DMS114 treated with DMSO at 0.1 percent for 48 hours (cell line): Measurements from ENCODE around the gene FGD4.

Source experiments
- DNase-seq: peaks from one replicate; lab custom pipeline; 2025; ENCODE audit not compliant: unreplicated experiment; lab: John Stamatoyannopoulos, UW

Gene FGD4

GRCh38 chr12:32399370-32400113 lies at the start of gene FGD4:
Gene FGD4, plus strand, starts transcription at chr12:32399558.
- DNase-seq, result peak; percentile 65

DNA sequence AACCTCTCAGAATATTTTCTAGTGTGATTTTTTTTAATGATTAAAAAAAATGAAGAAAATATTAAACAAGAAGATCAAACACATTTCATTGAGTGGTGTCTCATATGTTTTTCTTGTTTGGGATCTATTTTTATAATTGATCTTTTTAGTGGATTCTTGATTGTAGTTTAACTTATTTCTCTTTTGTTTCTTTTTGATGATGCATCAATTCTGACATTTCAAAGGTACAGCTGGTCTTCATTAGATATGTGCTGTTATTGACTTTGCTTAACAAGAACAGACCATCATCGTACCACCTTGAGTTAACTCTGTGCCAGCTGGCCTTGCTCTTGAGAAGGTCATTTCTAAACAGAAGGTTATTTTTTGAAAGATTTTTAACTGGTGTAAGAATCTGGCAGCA lies 45.8 kb upstream of the FGD4 start:
- no peak for DNase-seq

DNA sequence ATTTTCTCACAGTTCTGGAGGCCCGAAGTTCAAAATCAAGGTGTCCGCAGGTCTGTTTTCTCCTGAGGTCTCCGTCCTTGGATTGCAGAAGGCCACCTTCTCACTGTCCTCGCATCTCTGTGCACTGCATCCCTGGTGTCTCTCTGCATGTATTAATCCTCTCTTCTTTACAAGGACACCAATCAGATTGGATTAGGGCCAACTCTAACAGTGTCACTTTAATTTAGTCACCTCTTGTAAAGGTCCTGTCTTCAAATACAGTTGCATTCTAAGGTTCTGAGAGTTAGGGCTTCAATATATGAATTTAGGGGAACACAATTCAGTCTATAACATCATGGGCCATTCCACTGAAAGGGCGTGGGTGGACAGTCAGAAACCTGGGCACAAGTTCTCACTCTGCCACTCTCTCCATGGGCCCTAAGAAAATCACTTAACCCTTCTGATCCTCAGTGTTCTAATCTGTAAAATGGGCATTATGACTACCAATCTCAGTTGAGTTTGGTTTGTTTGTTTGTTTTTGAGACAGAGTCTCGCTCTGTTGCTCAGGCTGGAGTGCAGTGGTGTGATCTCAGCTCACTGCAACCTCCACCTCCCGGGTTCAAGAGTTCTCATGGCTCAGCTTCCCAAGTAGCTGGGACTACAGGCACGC lies 41.6 kb upstream of the FGD4 start:
- DNase-seq, result no peak

GRCh38 chr12:32360956-32361355 lies 38.4 kb upstream of the FGD4 start:
- DNase-seq, result no peak

- DNase-seq, result no peak
Measured at GRCh38 chr12:32362892-32363291, 36.5 kb upstream of the FGD4 start.

DNA sequence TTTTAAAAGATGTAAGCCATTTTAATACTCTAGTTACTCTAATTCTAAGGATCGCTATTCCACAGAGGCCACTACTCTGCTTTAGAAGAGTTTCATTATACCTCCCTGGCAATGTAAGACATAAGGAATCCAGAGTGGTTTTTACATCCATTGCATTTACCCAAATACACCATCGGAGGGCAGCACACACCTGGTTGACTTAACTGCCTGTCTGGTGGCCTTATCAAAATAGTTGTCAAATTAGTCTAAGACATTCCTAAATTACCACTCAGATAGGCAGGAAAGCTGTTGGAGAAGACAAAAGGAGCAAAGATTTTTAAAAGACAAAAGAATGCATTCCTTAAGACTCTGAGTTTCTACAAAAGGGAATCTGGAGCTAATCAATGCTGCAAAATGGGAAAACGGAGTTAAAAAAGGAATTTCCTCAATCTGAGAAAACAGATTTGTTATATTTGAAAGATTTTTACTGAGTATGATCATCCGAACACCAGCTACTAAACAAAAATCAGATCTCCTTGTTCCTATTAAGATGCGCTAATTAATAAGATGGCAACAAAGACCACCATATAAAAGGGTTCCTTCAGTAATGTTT lies 33.8 kb upstream of the FGD4 start:
- peak; percentile 75 for DNase-seq

DNA sequence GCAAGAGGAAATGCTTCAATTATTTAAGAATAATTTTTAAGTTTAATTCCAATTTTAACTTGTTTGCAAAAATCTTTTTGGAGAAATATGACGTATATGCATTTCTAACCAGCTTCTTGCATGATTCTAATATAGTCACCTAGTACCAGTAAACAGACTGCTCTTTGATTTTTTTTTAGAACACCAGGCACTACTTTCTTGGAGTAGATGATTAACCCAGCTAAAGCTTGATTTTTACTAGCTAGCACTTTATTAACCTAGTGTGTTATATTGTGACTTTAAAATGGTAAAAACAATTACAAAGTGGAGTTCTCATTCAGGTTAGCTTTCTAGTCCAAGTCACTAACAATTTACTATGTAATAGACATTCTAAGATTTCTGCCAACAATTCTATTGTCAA lies 32.6 kb upstream of the FGD4 start:
- no peak for DNase-seq

DNA sequence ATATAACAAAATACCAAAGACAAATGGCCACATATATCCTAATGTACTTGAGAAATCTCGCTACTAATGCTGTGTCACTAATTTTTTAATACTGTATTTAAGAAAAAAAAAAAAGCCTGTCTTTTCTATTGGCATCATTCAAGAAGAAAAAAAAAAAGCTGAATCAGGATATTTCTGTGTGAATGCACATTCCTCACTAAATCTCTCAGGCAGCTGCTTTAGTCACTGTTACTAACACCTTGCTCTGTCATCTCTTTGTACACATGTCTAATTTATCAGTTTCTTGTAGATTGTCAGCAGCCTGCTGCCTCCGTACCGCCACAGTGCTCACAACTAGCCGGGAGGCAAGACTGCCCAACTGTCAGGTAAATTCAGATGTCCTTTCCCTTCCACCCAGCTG lies 32.0 kb upstream of the FGD4 start:
- DNase-seq, result no peak

- no peak for DNase-seq
Measured at GRCh38 chr12:32369202-32369601, 30.2 kb upstream of the FGD4 start.

DNA sequence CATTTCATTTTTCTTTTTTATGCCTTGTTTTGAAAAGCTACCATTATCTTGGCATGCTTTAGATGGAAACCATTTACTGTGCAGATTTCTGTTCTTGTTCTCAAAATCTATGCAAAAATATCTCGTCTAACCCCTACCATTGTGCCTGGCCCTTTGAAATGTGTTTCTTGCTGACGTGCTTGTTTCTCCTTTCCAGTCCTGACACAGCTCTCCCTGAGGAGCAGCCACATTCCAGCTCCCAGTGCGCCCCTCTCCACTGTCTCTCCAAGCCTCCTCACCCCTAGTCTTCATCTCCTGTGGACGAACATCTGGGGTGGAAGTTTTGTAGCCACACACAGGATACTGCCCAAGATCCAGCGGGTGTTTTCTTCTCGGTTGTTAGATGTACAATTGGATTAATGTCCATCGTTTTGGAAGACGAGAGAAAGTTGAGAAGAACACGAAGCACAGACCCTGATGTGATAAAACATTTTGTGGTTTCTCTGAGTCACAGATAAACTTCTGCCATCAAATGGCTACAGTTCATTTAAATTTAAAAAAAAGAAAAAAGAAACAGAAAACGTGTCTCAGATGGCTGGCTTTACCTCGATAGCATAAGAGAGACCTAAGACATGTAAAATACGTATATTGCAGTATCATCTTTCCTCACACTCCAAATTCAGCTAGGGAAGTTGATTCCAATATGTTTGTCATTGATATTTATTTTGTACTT lies 21.9 kb upstream of the FGD4 start:
- no peak for DNase-seq

GRCh38 chr12:32379213-32379612 lies 20.1 kb upstream of the FGD4 start:
- DNase-seq, result no peak

DNA sequence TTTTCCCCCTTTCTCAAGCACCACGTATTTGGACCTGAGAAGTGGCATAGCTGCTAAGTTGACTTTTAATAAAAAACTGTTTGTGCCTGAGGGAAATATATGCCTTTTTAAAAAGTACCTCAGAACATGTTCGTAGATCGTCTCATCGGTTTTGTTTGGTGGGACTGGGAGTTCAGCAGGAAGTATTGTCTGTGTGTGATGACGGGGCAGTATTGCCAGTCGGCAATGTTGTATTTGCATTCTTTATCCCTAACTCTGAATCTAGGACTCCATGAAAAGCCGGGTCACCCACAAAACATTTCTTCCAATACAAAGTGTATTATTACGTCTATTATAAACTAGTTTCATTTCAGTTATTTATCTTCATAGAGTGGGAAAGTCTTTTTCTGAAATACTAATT lies 19.7 kb upstream of the FGD4 start:
- DNase-seq, result no peak

DNA sequence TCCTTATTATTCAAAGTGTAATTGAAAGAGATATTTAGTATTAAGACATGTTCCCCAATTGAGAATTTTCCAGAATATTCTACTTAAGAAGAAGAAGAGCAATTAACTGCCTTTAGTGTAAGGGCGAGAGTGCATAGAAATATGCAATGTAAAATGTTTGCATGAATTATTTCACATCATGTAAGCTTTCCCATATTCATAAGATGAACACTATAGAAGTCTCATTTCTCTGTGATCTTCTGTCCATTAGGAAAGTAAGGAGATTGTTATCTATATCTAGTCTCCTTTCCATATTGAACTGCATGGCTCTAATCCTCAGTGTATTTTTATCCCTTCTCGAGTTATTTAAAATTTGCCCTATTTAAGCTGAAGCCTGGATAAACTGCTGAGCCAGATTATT lies 17.1 kb upstream of the FGD4 start:
- DNase-seq, result no peak

DNA sequence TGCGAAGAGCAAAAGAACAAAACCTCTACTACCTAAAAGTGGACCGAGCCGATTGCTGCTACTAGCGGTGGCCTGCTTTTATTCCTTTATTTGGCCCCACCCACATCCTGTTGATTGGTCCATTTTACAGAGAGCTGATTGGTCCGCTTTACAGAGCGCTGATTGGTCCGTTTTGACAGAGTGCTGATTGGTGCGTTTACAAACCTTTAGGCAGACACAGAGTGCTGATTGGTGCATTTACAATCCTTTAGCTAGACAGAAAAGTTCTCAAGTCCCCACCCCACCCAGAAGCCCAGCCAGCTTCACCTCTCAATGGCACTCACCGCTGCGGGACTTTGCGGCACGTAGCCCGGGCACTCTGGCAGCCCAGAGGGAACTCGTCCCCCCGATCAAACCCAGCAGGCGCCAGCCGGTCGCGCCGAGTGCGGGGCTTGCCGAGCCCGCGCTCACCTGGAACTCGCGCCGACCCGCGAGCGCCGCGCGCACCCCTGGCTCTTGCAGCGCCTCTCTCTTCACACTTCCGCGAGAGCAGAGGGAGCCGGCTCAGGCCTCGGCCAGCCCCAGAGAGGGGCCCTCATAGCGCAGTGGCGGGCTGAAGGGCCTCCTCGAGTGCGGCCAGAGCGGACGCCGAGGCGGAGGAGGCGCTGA lies 8.7 kb upstream of the FGD4 start:
- peak; percentile 47 for DNase-seq

DNA sequence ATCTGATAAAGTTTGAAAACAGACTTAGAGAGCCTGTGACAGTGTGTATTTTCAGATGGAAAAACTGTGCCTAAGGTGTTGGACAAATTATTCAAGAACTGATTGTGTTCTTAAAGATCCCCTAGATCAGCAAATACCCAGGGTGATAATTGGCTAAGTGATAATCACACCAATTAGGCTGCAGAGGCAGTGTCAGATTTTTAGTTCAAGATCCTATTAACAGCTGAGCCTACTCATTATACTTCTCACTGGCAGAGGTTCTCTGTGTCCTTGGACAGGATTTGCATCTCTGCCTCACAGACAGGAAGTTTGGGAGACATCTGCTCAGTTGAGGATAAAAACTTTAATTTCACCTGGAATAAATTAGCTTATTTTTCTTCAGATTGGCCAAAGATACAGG lies 4.3 kb upstream of the FGD4 start:
- no peak for DNase-seq

- no peak for DNase-seq
Measured at GRCh38 chr12:32397696-32398095, 1.7 kb upstream of the FGD4 start.

DNA sequence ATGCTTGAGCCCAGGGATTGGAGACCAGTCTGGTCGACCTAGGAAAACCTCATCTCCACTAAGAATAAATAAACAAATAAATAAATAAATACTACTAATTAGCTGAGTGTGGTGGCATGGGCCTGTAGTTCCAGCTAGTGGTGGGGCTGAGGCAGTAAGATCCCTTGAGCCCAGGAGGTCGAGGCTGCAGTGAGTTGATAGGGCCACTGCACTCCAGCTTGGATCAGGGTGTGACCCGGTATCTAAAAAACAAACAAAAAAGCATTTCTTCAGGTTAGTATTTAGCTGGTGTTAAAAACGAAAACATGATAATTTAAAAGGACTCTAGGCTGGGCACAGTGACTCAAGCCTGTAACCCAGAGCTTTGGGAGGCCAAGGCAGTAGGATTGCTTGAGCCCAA lies 1.2 kb upstream of the FGD4 start:
- DNase-seq, result no peak

DNA sequence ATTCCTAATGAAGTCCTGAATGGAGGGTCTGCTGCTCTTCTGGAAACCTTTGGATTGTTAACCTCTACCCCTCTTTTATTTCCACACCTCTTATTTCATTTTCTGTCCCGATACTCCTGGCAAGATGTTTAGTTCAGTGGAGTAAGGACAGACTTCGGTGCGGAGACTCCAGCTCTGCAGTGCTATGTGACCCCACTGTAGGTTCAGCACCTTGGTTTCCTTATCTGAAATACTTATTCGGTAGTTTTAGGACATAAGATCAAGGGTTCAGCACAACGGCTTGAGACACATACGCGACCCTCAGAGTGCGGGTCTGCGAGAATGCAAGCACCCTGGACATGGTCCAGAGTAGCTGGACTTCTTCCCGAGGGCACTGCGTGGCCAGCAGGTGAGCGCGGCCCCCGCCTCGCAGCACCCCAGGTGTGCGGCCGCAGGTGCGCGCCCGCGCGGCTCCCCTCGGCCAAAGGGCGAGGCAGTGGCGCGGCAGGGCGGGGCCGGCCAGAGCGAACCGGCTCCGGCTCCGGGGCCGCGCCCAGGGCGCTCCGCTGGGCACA lies 465 bp upstream of the FGD4 start:
- DNase-seq, result no peak

GRCh38 chr12:32400114-32400672 lies 835 bp downstream of the FGD4 start:
- no peak for DNase-seq

- no peak for DNase-seq
Measured at GRCh38 chr12:32400866-32401265, 1.5 kb downstream of the FGD4 start.

GRCh38 chr12:32402170-32402569 lies 2.8 kb downstream of the FGD4 start:
- DNase-seq, result no peak
